H9 (cell line): ENCODE data around the gene KPNA2. TPM values are rescaled to one million over a fixed set of nuclear protein-coding genes. Genes with fewer than 3 reads are reported as not detected.

Experiments
- DNase-seq: peaks from one replicate; pipeline ENCODE4 v3.0.0-alpha.2; 2017
- H2AFZ ChIP-seq: one replicate; pipeline ENCODE4 v1.6.1; 2013; ENCODE audit warnings: mild to moderate bottlenecking, low read length, control low read depth, moderate library complexity
- H2AK5ac ChIP-seq: 2 replicates; pipeline ENCODE4 v1.6.1; 2013; ENCODE audit warnings: low read length, control low read depth, mixed read lengths; ENCODE audit not compliant: insufficient read length
- H2BK120ac ChIP-seq: one replicate; pipeline ENCODE4 v1.6.1; 2013; ENCODE audit warnings: low read depth, mild to moderate bottlenecking, low read length, control low read depth, inconsistent platforms; ENCODE audit not compliant: poor library complexity, severe bottlenecking
- H2BK12ac ChIP-seq: 2 replicates; pipeline ENCODE4 v1.6.1; 2013; ENCODE audit warnings: low read length, control low read depth, mixed read lengths, low read depth; ENCODE audit not compliant: insufficient read length
- H2BK15ac ChIP-seq: 2 replicates; pipeline ENCODE4 v1.6.1; 2013; ENCODE audit warnings: low read depth, low read length, control low read depth
- H2BK20ac ChIP-seq: one replicate; pipeline ENCODE4 v1.6.1; 2013; ENCODE audit warnings: low read depth, mild to moderate bottlenecking, low read length, control low read depth, inconsistent platforms; ENCODE audit not compliant: poor library complexity, severe bottlenecking
- H2BK5ac ChIP-seq: 2 replicates; pipeline ENCODE4 v1.6.1; 2013; ENCODE audit warnings: low read length, control low read depth, mixed read lengths; ENCODE audit not compliant: insufficient read length
- H3K14ac ChIP-seq: 2 replicates; pipeline ENCODE4 v1.6.1; 2013; ENCODE audit warnings: low read length, control low read depth; ENCODE audit not compliant: insufficient read depth
- H3K18ac ChIP-seq: 2 replicates; pipeline ENCODE4 v1.6.1; 2013; ENCODE audit warnings: low read depth, mild to moderate bottlenecking, mixed read lengths, low read length, control low read depth; ENCODE audit not compliant: insufficient read length
- H3K23ac ChIP-seq: 2 replicates; pipeline ENCODE4 v1.6.1; 2013; ENCODE audit warnings: low read length, control low read depth, mixed read lengths, low read depth; ENCODE audit not compliant: insufficient read length
- H3K23me2 ChIP-seq: 2 replicates; pipeline ENCODE4 v1.6.1; 2013; ENCODE audit warnings: low read depth, mild to moderate bottlenecking, mixed read lengths, low read length, control low read depth; ENCODE audit not compliant: insufficient read length, poor library complexity, severe bottlenecking
- H3K27ac ChIP-seq: 2 replicates; pipeline ENCODE4 v1.5.1; 2013; ENCODE audit warnings: low read length, control low read depth, mixed read lengths, low read depth; ENCODE audit not compliant: insufficient read length
- H3K27me3 ChIP-seq: 2 replicates; pipeline ENCODE4 v1.6.1; 2013; ENCODE audit warnings: low read length, control low read depth, inconsistent platforms; ENCODE audit not compliant: insufficient read depth
- H3K4ac ChIP-seq: 2 replicates; pipeline ENCODE4 v1.6.1; 2013; ENCODE audit warnings: low read depth, mild to moderate bottlenecking, control low read depth, inconsistent platforms, low read length, moderate library complexity
- H3K4me1 ChIP-seq: 2 replicates; pipeline ENCODE4 v1.6.1; 2013; ENCODE audit warnings: low read length, control low read depth, inconsistent platforms; ENCODE audit not compliant: insufficient read depth
- H3K4me2 ChIP-seq: 2 replicates; pipeline ENCODE4 v1.6.1; 2013; ENCODE audit warnings: low read length, control low read depth, mixed read lengths; ENCODE audit not compliant: insufficient read length, insufficient read depth
- H3K56ac ChIP-seq: 2 replicates; pipeline ENCODE4 v1.6.1; 2013; ENCODE audit warnings: low read depth, mild to moderate bottlenecking, mixed read lengths, low read length, control low read depth; ENCODE audit not compliant: insufficient read length
- H3K79me1 ChIP-seq: 2 replicates; pipeline ENCODE4 v1.6.1; 2013; ENCODE audit warnings: low read depth, mild to moderate bottlenecking, moderate library complexity, low read length, control low read depth, inconsistent platforms; ENCODE audit not compliant: insufficient read depth, poor library complexity, severe bottlenecking
- H3K79me2 ChIP-seq: 2 replicates; pipeline ENCODE4 v1.6.1; 2013; ENCODE audit warnings: low read length, control low read depth, inconsistent platforms; ENCODE audit not compliant: insufficient read depth
- H3K9ac ChIP-seq: 2 replicates; pipeline ENCODE4 v1.6.1; 2013; ENCODE audit warnings: low read length, control low read depth, mixed read lengths; ENCODE audit not compliant: insufficient read length; ENCODE audit errors: extremely low read depth
- H3K9me3 ChIP-seq: one replicate; pipeline ENCODE4 v1.6.1; 2013; ENCODE audit warnings: low read depth, low read length, inconsistent platforms; ENCODE audit not compliant: control insufficient read depth
- H3T11ph ChIP-seq: one replicate; pipeline ENCODE4 v1.6.1; 2013; ENCODE audit warnings: mild to moderate bottlenecking, low read length, control low read depth, inconsistent platforms
- H4K20me1 ChIP-seq: one replicate; pipeline ENCODE4 v1.6.1; 2013; ENCODE audit not compliant: control insufficient read depth, insufficient read length, insufficient read depth
- H4K5ac ChIP-seq: 2 replicates; pipeline ENCODE4 v1.6.1; 2013; ENCODE audit warnings: low read depth, mild to moderate bottlenecking, mixed read lengths, low read length, control low read depth; ENCODE audit not compliant: insufficient read length
- H4K8ac ChIP-seq: replicated peaks from 2 replicates; pipeline ENCODE4 v1.6.1; 2013; ENCODE audit warnings: low read length, control low read depth, mixed read lengths, low read depth; ENCODE audit not compliant: insufficient read length
- H4K91ac ChIP-seq: 2 replicates; pipeline ENCODE4 v1.6.1; 2013; ENCODE audit warnings: low read depth, mild to moderate bottlenecking, moderate library complexity, mixed read lengths, low read length, control low read depth; ENCODE audit not compliant: insufficient read length
- H3K27ac Mint-ChIP-seq, 3 experiments: 2 replicates in 2 of 3; 3 replicates in 1 of 3; pipeline ENCODE4 v1.8.0; 2020 to 2021; ENCODE audit warnings: mixed read lengths in 3 of 3, mild to moderate bottlenecking in 1 of 3, moderate library complexity in 1 of 3
- H3K27me3 Mint-ChIP-seq: 2 replicates; pipeline ENCODE4 v1.8.0; 2021; ENCODE audit warnings: low read depth, mild to moderate bottlenecking, moderate library complexity, mixed read lengths
- H3K36me3 Mint-ChIP-seq, 3 experiments: 2 replicates in 2 of 3; 3 replicates in 1 of 3; pipeline ENCODE4 v1.8.0; 2020 to 2021; ENCODE audit warnings: low read depth in 3 of 3, mixed read lengths in 3 of 3; ENCODE audit not compliant: insufficient read depth in 1 of 3
- H3K4me1 Mint-ChIP-seq, 2 experiments: 2 replicates each; pipeline ENCODE4 v1.8.0; 2020; ENCODE audit warnings: mixed read lengths in 2 of 2
- H3K4me3 Mint-ChIP-seq, 2 experiments: 2 replicates in 1 of 2; 3 replicates in 1 of 2; pipeline ENCODE4 v1.8.0; 2020 to 2021; ENCODE audit warnings: mild to moderate bottlenecking in 2 of 2, mixed read lengths in 2 of 2, moderate library complexity in 1 of 2
- H3K9me3 Mint-ChIP-seq, 2 experiments: 2 replicates in 1 of 2; 3 replicates in 1 of 2; pipeline ENCODE4 v1.8.0; 2020; ENCODE audit warnings: mild to moderate bottlenecking in 2 of 2, mixed read lengths in 2 of 2, moderate library complexity in 1 of 2
- whole genome bisulfite sequencing: extraction: QIAGEN DNeasy Blood & Tissue Kit; methylation state at CpG from one replicate; pipeline ENCODE4 v1.1.7; 2013; ENCODE audit warnings: missing lambda C conversion rate, low lambda C conversion rate, mixed read lengths; ENCODE audit not compliant: insufficient read length; ENCODE audit errors: extremely low coverage; 5-methylcytosine and 5-hydroxymethylcytosine counted together
- total RNA-seq: library from RNA; stranded (reverse); gene quantifications from 2 replicates; pipeline ENCODE4 v1.2.1, GENCODE V29; 2021
- TF ChIP-seq, protein P1 (sequence below): fragments of 200-600 bp; sonication (generic); conservative IDR thresholded peaks from 3 replicates; pipeline ENCODE4 v1.8.0; 2021; ENCODE audit warnings: antibody characterized with exemption, mild to moderate bottlenecking

The KPNA2 gene
- total RNA-seq, 1 experiment from 2014 or later = 432 TPM

DNA sequence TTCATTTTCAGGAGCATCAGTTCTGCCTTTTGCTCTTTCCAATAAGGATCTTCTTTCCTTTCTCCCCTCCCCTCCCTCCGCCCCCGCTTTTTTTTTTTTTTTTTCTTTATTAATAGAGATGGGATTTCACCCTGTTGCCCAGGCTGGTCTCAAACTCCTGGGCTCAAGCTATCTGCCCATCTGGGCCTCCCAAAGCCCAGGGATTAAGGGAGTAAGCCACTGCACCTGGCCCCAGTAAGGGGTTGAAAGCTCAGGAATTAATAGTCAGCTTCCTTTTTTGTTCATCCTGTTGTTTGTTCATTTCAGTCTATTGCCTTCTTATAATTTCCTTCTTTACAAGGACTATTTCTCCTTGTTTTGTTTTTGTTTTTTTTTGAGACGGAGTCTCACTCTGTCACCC lies 31.3 kb upstream of the KPNA2 start:
- Histone ChIP-seq H3K14ac (no peak overlapping the region), H3K79me1 (no peaks in the 10 kb centered on the region), H3K4me2 (no peak overlapping the region), H2BK120ac (no peak overlapping the region), H2BK15ac (no peak overlapping the region), H4K8ac (no peak overlapping the region), H3K27ac (no peak overlapping the region), H4K91ac (no peak overlapping the region), H3K23me2 (no peaks in the 10 kb centered on the region), H2AFZ (no peak overlapping the region), H2BK12ac (no peak overlapping the region), H3K4ac (no peak overlapping the region), H2AK5ac (no peak overlapping the region), H3K18ac (no peak overlapping the region), H3K56ac (no peak overlapping the region), H3K27me3 (no peaks in the 10 kb centered on the region), H2BK20ac (no peak overlapping the region), H4K5ac (no peak overlapping the region), H3K4me1 (no peaks in the 10 kb centered on the region), H4K20me1 (no peaks in the 10 kb centered on the region), H3K79me2 (no peaks in the 10 kb centered on the region), H3T11ph (no peak overlapping the region), H3K9me3 (no peaks in the 10 kb centered on the region), H3K23ac (no peak overlapping the region), H3K9ac (no peak overlapping the region), H2BK5ac (no peak overlapping the region)
- Mint-ChIP-seq H3K9me3 (no peaks in the 10 kb centered on the region), H3K4me1 (no peaks in the 10 kb centered on the region), H3K27me3 (no peaks in the 10 kb centered on the region), H3K27ac (no peak overlapping the region; a peak in 1 of 7 replicates), H3K36me3 (no peaks in the 10 kb centered on the region), H3K4me3 (no peak overlapping the region)
- WGBS = no CpG with 5 or more reads among the region's 3 CpGs
- TF ChIP-seq, protein P1, sequence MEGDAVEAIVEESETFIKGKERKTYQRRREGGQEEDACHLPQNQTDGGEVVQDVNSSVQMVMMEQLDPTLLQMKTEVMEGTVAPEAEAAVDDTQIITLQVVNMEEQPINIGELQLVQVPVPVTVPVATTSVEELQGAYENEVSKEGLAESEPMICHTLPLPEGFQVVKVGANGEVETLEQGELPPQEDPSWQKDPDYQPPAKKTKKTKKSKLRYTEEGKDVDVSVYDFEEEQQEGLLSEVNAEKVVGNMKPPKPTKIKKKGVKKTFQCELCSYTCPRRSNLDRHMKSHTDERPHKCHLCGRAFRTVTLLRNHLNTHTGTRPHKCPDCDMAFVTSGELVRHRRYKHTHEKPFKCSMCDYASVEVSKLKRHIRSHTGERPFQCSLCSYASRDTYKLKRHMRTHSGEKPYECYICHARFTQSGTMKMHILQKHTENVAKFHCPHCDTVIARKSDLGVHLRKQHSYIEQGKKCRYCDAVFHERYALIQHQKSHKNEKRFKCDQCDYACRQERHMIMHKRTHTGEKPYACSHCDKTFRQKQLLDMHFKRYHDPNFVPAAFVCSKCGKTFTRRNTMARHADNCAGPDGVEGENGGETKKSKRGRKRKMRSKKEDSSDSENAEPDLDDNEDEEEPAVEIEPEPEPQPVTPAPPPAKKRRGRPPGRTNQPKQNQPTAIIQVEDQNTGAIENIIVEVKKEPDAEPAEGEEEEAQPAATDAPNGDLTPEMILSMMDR = no peak
- peak; percentile 22 for DNase-seq
